H54 (cell line): ENCODE data around the gene LSM4.

Experiments
- DNase-seq: peaks from one replicate; pipeline ENCODE4 v3.0.0; 2011; ENCODE audit warnings: low spot score, mixed read lengths; ENCODE audit not compliant: insufficient read length
- FAIRE-seq: peaks from 3 replicates; lab custom pipeline; 2011; peaks lifted over from hg19 to GRCh38; lab: Jason Lieb, UNC
- POLR2A ChIP-seq: IDR thresholded peaks from 2 replicates; pipeline ENCODE4 v1.6.1; 2011; ENCODE audit warnings: low read depth, mild to moderate bottlenecking, low read length

Gene LSM4

GRCh38 chr19:18300930-18301717, 21.8 kb downstream of the LSM4 start:
- FAIRE-seq, result peak; percentile 33
- TF ChIP-seq POLR2A, result no peak
- DNase-seq, result peak; percentile 91

GRCh38 chr19:18299654-18300053, 23.2 kb downstream of the LSM4 start:
- FAIRE-seq, result no peak
- DNase-seq, result no peak
- no peak for TF ChIP-seq POLR2A

GRCh38 chr19:18298601-18299000, 24.3 kb downstream of the LSM4 start:
- no peak for DNase-seq
- no peak for FAIRE-seq
- TF ChIP-seq POLR2A, result no peak

GRCh38 chr19:18297308-18297707, 25.6 kb downstream of the LSM4 start:
- FAIRE-seq (no peak), DNase-seq (no peak)
- TF ChIP-seq POLR2A, result no peak

GRCh38 chr19:18295034-18295451, 27.8 kb downstream of the LSM4 start:
- FAIRE-seq (no peak), DNase-seq (no peak)
- TF ChIP-seq POLR2A, result no peak

- no peak for DNase-seq
- FAIRE-seq, result no peak
- TF ChIP-seq POLR2A, result no peak
These were observed 28.4 kb downstream of the LSM4 start for GRCh38 chr19:18294467-18294864.

- no peak for FAIRE-seq
- no peak for DNase-seq
- TF ChIP-seq POLR2A, result no peak
These were observed 29.0 kb downstream of the LSM4 start for GRCh38 chr19:18293642-18294466.

GRCh38 chr19:18292810-18293641, 29.9 kb downstream of the LSM4 start:
- peak; percentile 6; the same call in 1 of the 2 replicates for TF ChIP-seq POLR2A
- DNase-seq, result peak; percentile 84
- FAIRE-seq, result no peak

GRCh38 chr19:18292462-18292809, 30.4 kb downstream of the LSM4 start:
- DNase-seq (no peak), FAIRE-seq (no peak)

GRCh38 chr19:18291590-18292461, 31.1 kb downstream of the LSM4 start:
- peak; percentile 43; the same call in 1 of the 2 replicates for TF ChIP-seq POLR2A
- peak; percentile 76 for DNase-seq
- no peak for FAIRE-seq

More at GRCh38 chr19:18292462-18292809, 30.4 kb downstream of the LSM4 start:
- TF ChIP-seq POLR2A, result no peak

- no peak for TF ChIP-seq POLR2A
- FAIRE-seq (no peak), DNase-seq (no peak)
These were observed 31.8 kb downstream of the LSM4 start for GRCh38 chr19:18291019-18291524.

- FAIRE-seq (no peak), DNase-seq (no peak)
- TF ChIP-seq POLR2A, result no peak
These were observed 32.4 kb downstream of the LSM4 start for GRCh38 chr19:18290302-18291018.
